HepG2 (cell line): ENCODE data around the gene IFIT1. TPM values are rescaled to one million over a fixed set of nuclear protein-coding genes. Genes with fewer than 3 reads are reported as not detected.

ENCODE experiments used
- ATF7-NPFF ChIP-seq: sonication (generic); formaldehyde crosslinking; IDR thresholded peaks from 2 replicates; pipeline ENCODE4 v1.8.1; 2023; ENCODE audit warnings: mild to moderate bottlenecking, low read depth, missing genetic modification reagents, moderate library complexity
- EZH2 ChIP-seq: conservative IDR thresholded peaks from 2 replicates; pipeline ENCODE4 v1.6.1; 2012; ENCODE audit warnings: mild to moderate bottlenecking, low read depth, low read length, moderate library complexity
- GATA4 ChIP-seq: sonication (generic); IDR thresholded peaks from 2 replicates; pipeline ENCODE4 v1.6.1; 2016; ENCODE audit warnings: antibody characterized with exemption, low read depth, borderline replicate concordance
- HOXA5 ChIP-seq: sonication (generic); formaldehyde crosslinking; IDR thresholded peaks from 2 replicates; pipeline ENCODE4 v1.4.0; 2020; ENCODE audit warnings: missing genetic modification reagents
- JDP2 ChIP-seq: sonication (generic); formaldehyde crosslinking; IDR thresholded peaks from 2 replicates; pipeline ENCODE4 v1.8.1; 2022; ENCODE audit warnings: missing genetic modification reagents, borderline replicate concordance
- MEIS1 ChIP-seq: sonication (generic); formaldehyde crosslinking; IDR thresholded peaks from 2 replicates; pipeline ENCODE4 v1.9.0; 2021; ENCODE audit warnings: mild to moderate bottlenecking, missing genetic modification reagents, moderate library complexity, borderline replicate concordance
- RNF2 ChIP-seq: fragments of 450-650 bp; conservative IDR thresholded peaks from 2 replicates; pipeline ENCODE4 v1.6.1; 2016; ENCODE audit warnings: low read depth
- polyA plus RNA-seq, 8 experiments: library from polyadenylated mRNA; depleted of rRNA in 3 of 8; stranded (reverse) in 7 of 8; unstranded in 1 of 8; fragments of >200 nt; fragmentation: Illumina TruSeq in 4 of 8; extraction: Trizol in 4 of 8; gene quantifications; 2 replicates each; pipeline versions ENCODE4 v1.2.1 to v1.2.3, GENCODE V29; 2011 to 2016; ENCODE audit warnings: low read depth in 4 of 8, missing spikeins in 1 of 8, mixed read lengths in 1 of 8; ENCODE audit not compliant: insufficient read depth in 1 of 8
- total RNA-seq, 5 experiments: library from RNA; depleted of rRNA; stranded (reverse); fragments of >200 nt; fragmentation: Illumina TruSeq; extraction: Trizol; gene quantifications; 2 replicates each; pipeline ENCODE4 v1.2.3, GENCODE V29; 2016; ENCODE audit warnings: low read depth in 1 of 5
- TF ChIP-seq, protein P1 (sequence below): sonication (generic); formaldehyde crosslinking; IDR thresholded peaks from 2 replicates; pipeline ENCODE4 v1.5.0; 2020; ENCODE audit warnings: mild to moderate bottlenecking, missing genetic modification reagents, moderate library complexity
- TF ChIP-seq, protein P2 (sequence below): sonication (generic); formaldehyde crosslinking; IDR thresholded peaks from 2 replicates; pipeline ENCODE4 v1.5.1; 2020; ENCODE audit warnings: missing genetic modification reagents, mild to moderate bottlenecking, borderline replicate concordance
- TF ChIP-seq, protein P3 (sequence below): sonication (generic); formaldehyde crosslinking; IDR thresholded peaks from 2 replicates; pipeline ENCODE4 v1.5.1; 2020; ENCODE audit warnings: mild to moderate bottlenecking, missing genetic modification reagents
- TF ChIP-seq, protein P4 (sequence below), 2 experiments: IDR thresholded peaks; 2 replicates each; pipeline ENCODE4 v1.6.1; 2011 to 2012; ENCODE audit warnings: low read length in 2 of 2, borderline replicate concordance in 1 of 2, low read depth in 1 of 2, mild to moderate bottlenecking in 1 of 2, moderate library complexity in 1 of 2
- TF ChIP-seq, protein P5 (sequence below): sonication (generic); formaldehyde crosslinking; IDR thresholded peaks from 2 replicates; pipeline ENCODE4 v1.4.0; 2020; ENCODE audit warnings: missing genetic modification reagents

The IFIT1 gene
- total and polyA plus RNA-seq, 2 of the 13 experiments (the other 11 are each of a cell fraction or from before 2014, with no cell fraction given), result 1.5 to 5.5 TPM

DNA sequence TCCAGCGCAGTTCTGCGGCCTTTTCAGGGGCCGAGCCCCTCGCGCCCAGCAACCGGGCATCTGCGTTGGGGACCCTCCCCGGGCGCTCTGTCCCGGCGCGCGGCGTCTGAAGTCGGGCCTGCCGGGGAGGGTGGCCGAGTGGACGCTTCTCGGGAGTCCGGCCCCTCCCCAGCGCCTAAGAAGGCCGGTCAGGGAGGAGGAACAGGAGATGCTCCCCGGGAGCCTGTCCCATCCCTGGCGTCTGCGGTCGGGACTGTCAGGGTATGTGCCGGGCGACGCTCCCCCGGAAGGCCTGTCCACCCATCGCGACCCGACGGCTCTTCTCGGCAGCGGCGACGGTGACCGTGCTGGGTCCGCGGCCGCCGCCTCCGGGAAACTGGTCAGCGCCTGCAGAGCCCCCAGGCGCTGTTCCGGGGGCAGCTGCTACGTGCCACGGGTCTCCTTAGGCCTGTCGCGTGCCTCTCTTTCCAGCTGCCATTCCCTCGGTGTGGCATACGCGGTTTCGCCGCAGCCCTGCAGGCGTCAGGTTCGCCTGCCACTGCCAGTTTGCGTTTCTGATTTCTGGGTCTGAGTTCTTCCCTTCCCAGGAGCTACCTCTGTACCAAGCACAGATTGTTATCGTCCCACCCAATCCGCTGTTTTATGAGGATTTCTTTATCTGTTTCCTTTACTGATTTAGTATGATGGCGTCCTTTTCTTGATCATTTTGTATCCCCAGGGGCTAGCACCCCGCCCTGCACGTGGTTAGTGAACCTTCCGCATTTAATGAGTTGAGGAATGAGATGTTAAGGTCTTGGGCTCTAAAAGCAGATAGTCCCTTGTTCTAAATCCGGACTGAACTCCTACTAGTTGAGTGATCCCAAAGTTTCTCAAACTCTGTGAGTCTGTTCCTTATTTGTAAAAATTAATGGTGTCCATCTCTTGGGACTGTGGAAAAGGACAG, 22.7 kb downstream of the IFIT1 start (continued):
- TF ChIP-seq MEIS1 (CRISPR knock-in tag), result peak; percentile 21; the same call in 1 of the 2 replicates
- no peak for TF ChIP-seq JDP2 (CRISPR knock-in tag)
- TF ChIP-seq, protein P1, sequence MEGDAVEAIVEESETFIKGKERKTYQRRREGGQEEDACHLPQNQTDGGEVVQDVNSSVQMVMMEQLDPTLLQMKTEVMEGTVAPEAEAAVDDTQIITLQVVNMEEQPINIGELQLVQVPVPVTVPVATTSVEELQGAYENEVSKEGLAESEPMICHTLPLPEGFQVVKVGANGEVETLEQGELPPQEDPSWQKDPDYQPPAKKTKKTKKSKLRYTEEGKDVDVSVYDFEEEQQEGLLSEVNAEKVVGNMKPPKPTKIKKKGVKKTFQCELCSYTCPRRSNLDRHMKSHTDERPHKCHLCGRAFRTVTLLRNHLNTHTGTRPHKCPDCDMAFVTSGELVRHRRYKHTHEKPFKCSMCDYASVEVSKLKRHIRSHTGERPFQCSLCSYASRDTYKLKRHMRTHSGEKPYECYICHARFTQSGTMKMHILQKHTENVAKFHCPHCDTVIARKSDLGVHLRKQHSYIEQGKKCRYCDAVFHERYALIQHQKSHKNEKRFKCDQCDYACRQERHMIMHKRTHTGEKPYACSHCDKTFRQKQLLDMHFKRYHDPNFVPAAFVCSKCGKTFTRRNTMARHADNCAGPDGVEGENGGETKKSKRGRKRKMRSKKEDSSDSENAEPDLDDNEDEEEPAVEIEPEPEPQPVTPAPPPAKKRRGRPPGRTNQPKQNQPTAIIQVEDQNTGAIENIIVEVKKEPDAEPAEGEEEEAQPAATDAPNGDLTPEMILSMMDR, result no peak; the same call in 1 of the 2 replicates
- no peak for TF ChIP-seq ATF7-NPFF (CRISPR knock-in tag)
- no peak for TF ChIP-seq HOXA5 (CRISPR knock-in tag)
- TF ChIP-seq, protein P2, sequence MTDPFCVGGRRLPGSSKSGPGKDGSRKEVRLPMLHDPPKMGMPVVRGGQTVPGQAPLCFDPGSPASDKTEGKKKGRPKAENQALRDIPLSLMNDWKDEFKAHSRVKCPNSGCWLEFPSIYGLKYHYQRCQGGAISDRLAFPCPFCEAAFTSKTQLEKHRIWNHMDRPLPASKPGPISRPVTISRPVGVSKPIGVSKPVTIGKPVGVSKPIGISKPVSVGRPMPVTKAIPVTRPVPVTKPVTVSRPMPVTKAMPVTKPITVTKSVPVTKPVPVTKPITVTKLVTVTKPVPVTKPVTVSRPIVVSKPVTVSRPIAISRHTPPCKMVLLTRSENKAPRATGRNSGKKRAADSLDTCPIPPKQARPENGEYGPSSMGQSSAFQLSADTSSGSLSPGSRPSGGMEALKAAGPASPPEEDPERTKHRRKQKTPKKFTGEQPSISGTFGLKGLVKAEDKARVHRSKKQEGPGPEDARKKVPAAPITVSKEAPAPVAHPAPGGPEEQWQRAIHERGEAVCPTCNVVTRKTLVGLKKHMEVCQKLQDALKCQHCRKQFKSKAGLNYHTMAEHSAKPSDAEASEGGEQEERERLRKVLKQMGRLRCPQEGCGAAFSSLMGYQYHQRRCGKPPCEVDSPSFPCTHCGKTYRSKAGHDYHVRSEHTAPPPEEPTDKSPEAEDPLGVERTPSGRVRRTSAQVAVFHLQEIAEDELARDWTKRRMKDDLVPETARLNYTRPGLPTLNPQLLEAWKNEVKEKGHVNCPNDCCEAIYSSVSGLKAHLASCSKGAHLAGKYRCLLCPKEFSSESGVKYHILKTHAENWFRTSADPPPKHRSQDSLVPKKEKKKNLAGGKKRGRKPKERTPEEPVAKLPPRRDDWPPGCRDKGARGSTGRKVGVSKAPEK, result no peak
- no peak for TF ChIP-seq GATA4
- TF ChIP-seq, protein P3, sequence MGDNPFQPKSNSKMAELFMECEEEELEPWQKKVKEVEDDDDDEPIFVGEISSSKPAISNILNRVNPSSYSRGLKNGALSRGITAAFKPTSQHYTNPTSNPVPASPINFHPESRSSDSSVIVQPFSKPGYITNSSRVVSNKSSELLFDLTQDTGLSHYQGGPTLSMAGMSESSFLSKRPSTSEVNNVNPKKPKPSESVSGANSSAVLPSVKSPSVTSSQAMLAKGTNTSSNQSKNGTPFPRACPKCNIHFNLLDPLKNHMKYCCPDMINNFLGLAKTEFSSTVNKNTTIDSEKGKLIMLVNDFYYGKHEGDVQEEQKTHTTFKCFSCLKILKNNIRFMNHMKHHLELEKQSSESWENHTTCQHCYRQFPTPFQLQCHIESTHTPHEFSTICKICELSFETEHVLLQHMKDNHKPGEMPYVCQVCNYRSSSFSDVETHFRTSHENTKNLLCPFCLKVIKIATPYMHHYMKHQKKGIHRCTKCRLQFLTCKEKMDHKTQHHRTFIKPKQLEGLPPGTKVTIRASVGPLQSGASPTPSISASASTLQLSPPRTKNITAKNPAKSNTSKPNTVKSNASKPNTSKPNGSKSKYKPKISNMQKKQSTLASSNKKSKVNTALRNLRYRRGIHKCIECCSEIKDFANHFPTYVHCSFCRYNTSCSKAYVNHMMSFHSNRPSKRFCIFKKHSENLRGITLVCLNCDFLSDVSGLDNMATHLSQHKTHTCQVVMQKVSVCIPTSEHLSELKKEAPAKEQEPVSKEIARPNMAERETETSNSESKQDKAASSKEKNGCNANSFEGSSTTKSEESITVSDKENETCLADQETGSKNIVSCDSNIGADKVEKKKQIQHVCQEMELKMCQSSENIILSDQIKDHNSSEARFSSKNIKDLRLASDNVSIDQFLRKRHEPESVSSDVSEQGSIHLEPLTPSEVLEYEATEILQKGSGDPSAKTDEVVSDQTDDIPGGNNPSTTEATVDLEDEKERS, result peak; percentile 88
- TF ChIP-seq, protein P4, sequence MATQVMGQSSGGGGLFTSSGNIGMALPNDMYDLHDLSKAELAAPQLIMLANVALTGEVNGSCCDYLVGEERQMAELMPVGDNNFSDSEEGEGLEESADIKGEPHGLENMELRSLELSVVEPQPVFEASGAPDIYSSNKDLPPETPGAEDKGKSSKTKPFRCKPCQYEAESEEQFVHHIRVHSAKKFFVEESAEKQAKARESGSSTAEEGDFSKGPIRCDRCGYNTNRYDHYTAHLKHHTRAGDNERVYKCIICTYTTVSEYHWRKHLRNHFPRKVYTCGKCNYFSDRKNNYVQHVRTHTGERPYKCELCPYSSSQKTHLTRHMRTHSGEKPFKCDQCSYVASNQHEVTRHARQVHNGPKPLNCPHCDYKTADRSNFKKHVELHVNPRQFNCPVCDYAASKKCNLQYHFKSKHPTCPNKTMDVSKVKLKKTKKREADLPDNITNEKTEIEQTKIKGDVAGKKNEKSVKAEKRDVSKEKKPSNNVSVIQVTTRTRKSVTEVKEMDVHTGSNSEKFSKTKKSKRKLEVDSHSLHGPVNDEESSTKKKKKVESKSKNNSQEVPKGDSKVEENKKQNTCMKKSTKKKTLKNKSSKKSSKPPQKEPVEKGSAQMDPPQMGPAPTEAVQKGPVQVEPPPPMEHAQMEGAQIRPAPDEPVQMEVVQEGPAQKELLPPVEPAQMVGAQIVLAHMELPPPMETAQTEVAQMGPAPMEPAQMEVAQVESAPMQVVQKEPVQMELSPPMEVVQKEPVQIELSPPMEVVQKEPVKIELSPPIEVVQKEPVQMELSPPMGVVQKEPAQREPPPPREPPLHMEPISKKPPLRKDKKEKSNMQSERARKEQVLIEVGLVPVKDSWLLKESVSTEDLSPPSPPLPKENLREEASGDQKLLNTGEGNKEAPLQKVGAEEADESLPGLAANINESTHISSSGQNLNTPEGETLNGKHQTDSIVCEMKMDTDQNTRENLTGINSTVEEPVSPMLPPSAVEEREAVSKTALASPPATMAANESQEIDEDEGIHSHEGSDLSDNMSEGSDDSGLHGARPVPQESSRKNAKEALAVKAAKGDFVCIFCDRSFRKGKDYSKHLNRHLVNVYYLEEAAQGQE (IDR thresholded peaks at IDR 0.05; ENCODE audit: borderline replicate concordance in 1 of 2, low read depth in 1 of 2, low read length in 2 of 2), result no peak
- TF ChIP-seq RNF2, result no peak
- TF ChIP-seq, protein P5, sequence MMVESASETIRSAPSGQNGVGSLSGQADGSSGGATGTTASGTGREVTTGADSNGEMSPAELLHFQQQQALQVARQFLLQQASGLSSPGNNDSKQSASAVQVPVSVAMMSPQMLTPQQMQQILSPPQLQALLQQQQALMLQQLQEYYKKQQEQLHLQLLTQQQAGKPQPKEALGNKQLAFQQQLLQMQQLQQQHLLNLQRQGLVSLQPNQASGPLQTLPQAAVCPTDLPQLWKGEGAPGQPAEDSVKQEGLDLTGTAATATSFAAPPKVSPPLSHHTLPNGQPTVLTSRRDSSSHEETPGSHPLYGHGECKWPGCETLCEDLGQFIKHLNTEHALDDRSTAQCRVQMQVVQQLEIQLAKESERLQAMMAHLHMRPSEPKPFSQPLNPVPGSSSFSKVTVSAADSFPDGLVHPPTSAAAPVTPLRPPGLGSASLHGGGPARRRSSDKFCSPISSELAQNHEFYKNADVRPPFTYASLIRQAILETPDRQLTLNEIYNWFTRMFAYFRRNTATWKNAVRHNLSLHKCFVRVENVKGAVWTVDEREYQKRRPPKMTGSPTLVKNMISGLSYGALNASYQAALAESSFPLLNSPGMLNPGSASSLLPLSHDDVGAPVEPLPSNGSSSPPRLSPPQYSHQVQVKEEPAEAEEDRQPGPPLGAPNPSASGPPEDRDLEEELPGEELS (CRISPR knock-in tag), result no peak
- no peak for TF ChIP-seq EZH2
